ENCODE results near the gene CYP8B1.

CYP8B1 gene

GRCh38 chr3:42876401-42876800 is 722 bp upstream of the CYP8B1 start:
- TF ChIP-seq CTCF (conservative IDR thresholded peaks at IDR 0.05; ENCODE audit: low read length) = no peak
- DNase-seq (ENCODE audit: low read depth) = no peak
- no peak overlapping the region for H3K4me3 ChIP-seq (ENCODE audit: low read length)

GRCh38 chr3:42874749-42875148 is 930 bp downstream of the CYP8B1 start:
- H3K4me3 ChIP-seq (ENCODE audit: low read length) = no peak overlapping the region
- no peak for TF ChIP-seq CTCF (conservative IDR thresholded peaks at IDR 0.05; ENCODE audit: low read length)

GRCh38 chr3:42873221-42873982 is 2.3 kb downstream of the CYP8B1 start:
- DNase-seq (ENCODE audit: low read depth) = no peak
- TF ChIP-seq CTCF (conservative IDR thresholded peaks at IDR 0.05; ENCODE audit: low read length) = no peak
- H3K4me3 ChIP-seq (ENCODE audit: low read length) = no peak overlapping the region

More at GRCh38 chr3:42874749-42875148, 930 bp downstream of the CYP8B1 start:
- DNase-seq (ENCODE audit: low read depth) = no peak

GRCh38 chr3:42872718-42873117 is 3.0 kb downstream of the CYP8B1 start:
- no peak for DNase-seq (ENCODE audit: low read depth)
- no peak overlapping the region for H3K4me3 ChIP-seq (ENCODE audit: low read length)
- no peak for TF ChIP-seq CTCF (conservative IDR thresholded peaks at IDR 0.05; ENCODE audit: low read length)

GRCh38 chr3:42871592-42872196 is 4.0 kb downstream of the CYP8B1 start:
- DNase-seq (ENCODE audit: low read depth) = no peak
- no peak for TF ChIP-seq CTCF (conservative IDR thresholded peaks at IDR 0.05; ENCODE audit: low read length)
- H3K4me3 ChIP-seq (ENCODE audit: low read length) = no peak overlapping the region

- TF ChIP-seq CTCF (conservative IDR thresholded peaks at IDR 0.05; ENCODE audit: low read length) = no peak
- DNase-seq (ENCODE audit: low read depth) = no peak
- H3K4me3 ChIP-seq (ENCODE audit: low read length) = no peak overlapping the region
Measured at GRCh38 chr3:42868841-42869240, 6.8 kb downstream of the CYP8B1 start.

- TF ChIP-seq CTCF (conservative IDR thresholded peaks at IDR 0.05; ENCODE audit: low read length) = no peak
- DNase-seq (ENCODE audit: low read depth) = no peak
- H3K4me3 ChIP-seq (ENCODE audit: low read length) = no peak overlapping the region
Measured at GRCh38 chr3:42867138-42867537, 8.5 kb downstream of the CYP8B1 start.

Measured in AG10803 (cell line).